HepG2 (cell line): ENCODE measurements around the gene DYSF. TPM values are rescaled to one million over a fixed set of nuclear protein-coding genes. Genes with fewer than 3 reads are reported as not detected.

Source experiments
- ARID5B ChIP-seq: IDR thresholded peaks from 2 replicates; pipeline ENCODE4 v1.4.0; 2020; ENCODE audit warnings: mild to moderate bottlenecking, missing genetic modification reagents
- CEBPG ChIP-seq: IDR thresholded peaks from 2 replicates; pipeline ENCODE4 v1.6.1; 2016
- CHCHD3 ChIP-seq: sonication (generic); formaldehyde crosslinking; IDR thresholded peaks from 2 replicates; pipeline ENCODE4 v1.8.0; 2022; ENCODE audit warnings: mild to moderate bottlenecking, missing genetic modification reagents, moderate library complexity
- FOXM1 ChIP-seq: sonication (generic); formaldehyde crosslinking; IDR thresholded peaks from 2 replicates; pipeline ENCODE4 v1.5.0; 2020; ENCODE audit warnings: missing genetic modification reagents
- GATAD1 ChIP-seq: IDR thresholded peaks from 2 replicates; pipeline ENCODE4 v1.6.1; 2016; ENCODE audit warnings: missing genetic modification reagents, missing compliant biosample characterization
- KLF12 ChIP-seq: sonication (generic); formaldehyde crosslinking; IDR thresholded peaks from 2 replicates; pipeline ENCODE4 v1.4.0; 2020; ENCODE audit warnings: missing genetic modification reagents, borderline replicate concordance
- MED1 ChIP-seq: sonication (generic); formaldehyde crosslinking; IDR thresholded peaks from 2 replicates; pipeline ENCODE4 v1.4.0; 2020; ENCODE audit warnings: missing genetic modification reagents
- PITX1 ChIP-seq: sonication (generic); formaldehyde crosslinking; IDR thresholded peaks from 2 replicates; pipeline ENCODE4 v1.5.1; 2020; ENCODE audit warnings: mild to moderate bottlenecking, missing genetic modification reagents
- POLR2AphosphoS5 ChIP-seq: IDR thresholded peaks from 2 replicates; pipeline ENCODE4 v1.6.1; 2012; ENCODE audit warnings: low read depth, low read length
- PRDM15 ChIP-seq: sonication (generic); formaldehyde crosslinking; IDR thresholded peaks from 2 replicates; pipeline ENCODE4 v1.4.0; 2020; ENCODE audit warnings: missing genetic modification reagents
- RNF2 ChIP-seq: fragments of 450-650 bp; conservative IDR thresholded peaks from 2 replicates; pipeline ENCODE4 v1.6.1; 2016; ENCODE audit warnings: low read depth
- SIX4 ChIP-seq: sonication (generic); formaldehyde crosslinking; IDR thresholded peaks from 2 replicates; pipeline ENCODE4 v1.4.0; 2020; ENCODE audit warnings: missing genetic modification reagents
- TGIF2 ChIP-seq: IDR thresholded peaks from 2 replicates; pipeline ENCODE4 v1.6.1; 2016; ENCODE audit warnings: control low read depth, missing compliant biosample characterization
- THYN1 ChIP-seq: sonication (generic); formaldehyde crosslinking; IDR thresholded peaks from 2 replicates; pipeline ENCODE4 v1.8.1; 2023; ENCODE audit warnings: low read depth, mild to moderate bottlenecking, moderate library complexity, missing genetic modification reagents, borderline replicate concordance
- TRIM24 ChIP-seq: sonication (generic); formaldehyde crosslinking; IDR thresholded peaks from 2 replicates; pipeline ENCODE4 v1.8.0; 2022; ENCODE audit warnings: mild to moderate bottlenecking, missing genetic modification reagents
- ZFP36L2 ChIP-seq: sonication (generic); formaldehyde crosslinking; IDR thresholded peaks from 2 replicates; pipeline ENCODE4 v1.4.0; 2020; ENCODE audit warnings: missing genetic modification reagents
- ZGPAT ChIP-seq: IDR thresholded peaks from 2 replicates; pipeline ENCODE4 v1.6.1; 2016; ENCODE audit warnings: mild to moderate bottlenecking
- ZNF225 ChIP-seq: sonication (generic); formaldehyde crosslinking; IDR thresholded peaks from 2 replicates; pipeline ENCODE4 v1.4.0; 2020; ENCODE audit warnings: mild to moderate bottlenecking, missing genetic modification reagents
- ZNF549 ChIP-seq: sonication (generic); formaldehyde crosslinking; IDR thresholded peaks from 2 replicates; pipeline ENCODE4 v1.5.0; 2020; ENCODE audit warnings: missing genetic modification reagents
- ZNF672 ChIP-seq: sonication (generic); formaldehyde crosslinking; IDR thresholded peaks from 2 replicates; pipeline ENCODE4 v1.8.1; 2022; ENCODE audit warnings: missing genetic modification reagents
- ZNF766 ChIP-seq: sonication (generic); formaldehyde crosslinking; IDR thresholded peaks from 2 replicates; pipeline ENCODE4 v1.5.0; 2020; ENCODE audit warnings: missing genetic modification reagents, borderline replicate concordance
- ZNF775 ChIP-seq: sonication (generic); formaldehyde crosslinking; IDR thresholded peaks from 2 replicates; pipeline ENCODE4 v1.4.0; 2020; ENCODE audit warnings: missing genetic modification reagents, mild to moderate bottlenecking, moderate library complexity, borderline replicate concordance
- ZNF878 ChIP-seq: sonication (generic); formaldehyde crosslinking; IDR thresholded peaks from 2 replicates; pipeline ENCODE4 v1.8.1; 2023; ENCODE audit warnings: mild to moderate bottlenecking, missing genetic modification reagents, moderate library complexity
- polyA plus RNA-seq, 8 experiments: library from polyadenylated mRNA; depleted of rRNA in 3 of 8; stranded (reverse) in 7 of 8; unstranded in 1 of 8; fragments of >200 nt; fragmentation: Illumina TruSeq in 4 of 8; extraction: Trizol in 4 of 8; gene quantifications; 2 replicates each; pipeline versions ENCODE4 v1.2.1 to v1.2.3, GENCODE V29; 2011 to 2016; ENCODE audit warnings: low read depth in 4 of 8, missing spikeins in 1 of 8, mixed read lengths in 1 of 8; ENCODE audit not compliant: insufficient read depth in 1 of 8
- total RNA-seq, 5 experiments: library from RNA; depleted of rRNA; stranded (reverse); fragments of >200 nt; fragmentation: Illumina TruSeq; extraction: Trizol; gene quantifications; 2 replicates each; pipeline ENCODE4 v1.2.3, GENCODE V29; 2016; ENCODE audit warnings: low read depth in 1 of 5

DYSF gene
- total and polyA plus RNA-seq, 2 of the 13 experiments (the other 11 are each of a cell fraction or from before 2014, with no cell fraction given), result 0.15 to 2.4 TPM

GRCh38 chr2:71716697-71717624 is 263.6 kb downstream of the DYSF start (continued):
- no peak for TF ChIP-seq SIX4 (CRISPR knock-in tag)
- no peak for TF ChIP-seq TRIM24 (CRISPR knock-in tag)
- TF ChIP-seq FOXM1, result no peak
- TF ChIP-seq CHCHD3 (CRISPR knock-in tag), result no peak
- peak; percentile 56 for TF ChIP-seq MED1 (CRISPR knock-in tag)
- TF ChIP-seq ZNF672 (CRISPR knock-in tag), result no peak
- TF ChIP-seq CEBPG, result no peak
- peak; percentile 63; the same call in 1 of the 2 replicates for TF ChIP-seq PRDM15
- TF ChIP-seq ZNF766 (CRISPR knock-in tag), result no peak
- TF ChIP-seq PITX1 (CRISPR knock-in tag), result peak; percentile 47; the same call in 1 of the 2 replicates
- TF ChIP-seq KLF12 (CRISPR knock-in tag), result no peak
- TF ChIP-seq POLR2AphosphoS5, result no peak
- no peak for TF ChIP-seq TGIF2 (CRISPR knock-in tag)
- TF ChIP-seq ARID5B (CRISPR knock-in tag), result peak; percentile 63
- TF ChIP-seq ZNF878 (CRISPR knock-in tag), result 0 out of 2 replicates have a peak, but pooled peaks have one; percentile 41
- no peak for TF ChIP-seq GATAD1 (CRISPR knock-in tag)
- TF ChIP-seq ZNF225 (CRISPR knock-in tag), result no peak
- TF ChIP-seq RNF2, result no peak
- no peak for TF ChIP-seq ZGPAT (CRISPR knock-in tag)
- TF ChIP-seq ZNF549 (CRISPR knock-in tag), result no peak
- no peak for TF ChIP-seq THYN1 (CRISPR knock-in tag)
- no peak for TF ChIP-seq ZNF775 (CRISPR knock-in tag)
- TF ChIP-seq ZFP36L2 (CRISPR knock-in tag), result no peak
